Mucosa of descending colon (tissue), 3 donors: ENCODE data around the gene PDCD1. TPM values are rescaled to one million over a fixed set of nuclear protein-coding genes. Genes with fewer than 3 reads are reported as not detected.

ENCODE experiments used
- ATAC-seq: fragments of 200-7000 bp; cut with Tn5 transposase; one replicate; pipeline ENCODE4 v1.9.1; 2020; ENCODE audit warnings: mild to moderate bottlenecking, moderate library complexity
- DNase-seq, 3 donors: peaks; one replicate each; pipeline ENCODE4 v3.0.0-alpha.2; 2020
- H3K36me3 ChIP-seq: fragments of 200-600 bp; one replicate; pipeline ENCODE4 v1.8.0; 2021; ENCODE audit warnings: low read depth, mild to moderate bottlenecking
- H3K4me1 ChIP-seq: fragments of 200-600 bp; one replicate; pipeline ENCODE4 v1.8.0; 2021; ENCODE audit warnings: low read depth, mild to moderate bottlenecking
- H3K4me3 ChIP-seq: fragments of 200-600 bp; one replicate; pipeline ENCODE4 v1.8.0; 2021; ENCODE audit warnings: mild to moderate bottlenecking
- H3K9me3 ChIP-seq: fragments of 200-600 bp; one replicate; pipeline ENCODE4 v1.8.0; 2021; ENCODE audit warnings: mild to moderate bottlenecking
- CTCF ChIP-seq: fragments of 200-600 bp; IDR thresholded peaks from one replicate; pipeline ENCODE4 v1.8.0; 2022; ENCODE audit warnings: antibody characterized with exemption, mild to moderate bottlenecking
- intact Hi-C, 2 donors: fragments of 100-400 bp; cut with DNase I in 1 of 2; cut with micrococcal nuclease in 1 of 2; formaldehyde crosslinking; loops; one replicate each; pipeline versions ENCODE4 v1.11.0 to v1.11.1; 2022; cut with DNase I, micrococcal nuclease
- total RNA-seq, 3 donors: library from RNA; stranded (reverse); fragmentation: NEBNext Ultra II Directional in 2 of 3; extraction: Animal tissue kit (Norgen Biotek cat#: 25700) in 2 of 3; gene quantifications; one replicate each; pipeline versions ENCODE4 v1.2.1 to v1.2.4, GENCODE V29; 2021 to 2023
- donor health status: DM: no; HTN: no; CAD: no; lungs with moderate emphysema.
- donor health status: DM: no; HTN: no; CAD: no.
- donor health status: DM: no; HTN: yes; CAD: no.

Gene PDCD1
- total RNA-seq, 3 donors from 2014 or later: 0.13 to 0.70 TPM; not detected in 1

DNA sequence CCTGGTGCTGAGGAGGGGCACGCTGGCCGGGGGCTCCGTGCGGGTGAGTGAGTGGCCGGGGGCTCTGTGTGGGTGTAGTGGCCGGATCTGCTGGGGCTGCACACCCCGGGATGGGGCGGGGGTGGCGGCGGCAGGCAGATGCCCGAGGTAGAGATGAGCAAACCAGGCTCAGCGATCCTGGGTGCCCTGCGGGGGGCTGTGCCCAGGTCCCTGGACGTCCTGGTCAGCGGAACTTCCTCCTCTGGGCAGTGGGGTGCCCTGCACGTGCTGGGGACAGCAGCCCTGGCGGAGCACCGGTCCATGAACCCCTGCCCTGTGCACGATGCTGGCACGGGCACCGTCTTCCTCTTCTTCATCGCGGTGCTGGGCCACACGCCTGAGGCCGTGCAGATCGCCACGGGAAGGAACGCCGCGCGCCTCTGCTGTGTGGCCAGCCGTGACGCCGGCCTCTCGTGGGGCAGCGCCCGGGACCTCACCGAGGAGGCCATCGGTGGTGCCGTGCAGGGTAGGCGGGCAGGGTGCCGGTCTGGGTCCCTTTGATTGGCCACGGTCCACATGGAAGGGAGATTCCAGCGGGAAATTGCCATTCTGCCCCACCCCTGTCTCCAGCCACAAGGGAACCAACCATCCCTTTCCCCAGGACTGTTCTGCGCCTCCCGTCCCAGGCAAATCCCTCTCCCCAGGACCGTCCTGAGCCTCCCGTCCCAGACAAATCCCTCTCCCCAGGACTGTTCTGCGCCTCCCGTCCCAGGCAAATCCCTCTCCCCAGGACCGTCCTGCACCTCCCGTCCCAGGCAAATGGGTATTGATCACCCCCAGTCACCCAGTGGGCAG is 43.8 kb downstream of the PDCD1 start:
- intact Hi-C loops: no loop called here
- peak; percentile 3 to 48 (median 42) for DNase-seq

GRCh38 chr2:241814393-241814642 is 44.4 kb downstream of the PDCD1 start:
- ATAC-seq: no peak
- Histone ChIP-seq H3K36me3 (no peaks in the 10 kb centered on the region), H3K4me1 (peaks cover 18% of the 10 kb centered on the region), H3K4me3 (no peak overlapping the region), H3K9me3 (no peaks in the 10 kb centered on the region)
- no peak for TF ChIP-seq CTCF
- intact Hi-C loops: no loop called here
- DNase-seq: peak in 1 of 3 donors; percentile 45

More for the DNA sequence above, 43.8 kb downstream of the PDCD1 start:
- Histone ChIP-seq H3K4me3 (no peak overlapping the region), H3K4me1 (peaks cover 15% of the 10 kb centered on the region), H3K36me3 (no peaks in the 10 kb centered on the region), H3K9me3 (no peaks in the 10 kb centered on the region)
- ATAC-seq: peak; percentile 35
- no peak for TF ChIP-seq CTCF

GRCh38 chr2:241813644-241814392 is 44.9 kb downstream of the PDCD1 start:
- DNase-seq: no peak
- ATAC-seq: no peak
- H3K4me3 ChIP-seq: no peak overlapping the region

DNA sequence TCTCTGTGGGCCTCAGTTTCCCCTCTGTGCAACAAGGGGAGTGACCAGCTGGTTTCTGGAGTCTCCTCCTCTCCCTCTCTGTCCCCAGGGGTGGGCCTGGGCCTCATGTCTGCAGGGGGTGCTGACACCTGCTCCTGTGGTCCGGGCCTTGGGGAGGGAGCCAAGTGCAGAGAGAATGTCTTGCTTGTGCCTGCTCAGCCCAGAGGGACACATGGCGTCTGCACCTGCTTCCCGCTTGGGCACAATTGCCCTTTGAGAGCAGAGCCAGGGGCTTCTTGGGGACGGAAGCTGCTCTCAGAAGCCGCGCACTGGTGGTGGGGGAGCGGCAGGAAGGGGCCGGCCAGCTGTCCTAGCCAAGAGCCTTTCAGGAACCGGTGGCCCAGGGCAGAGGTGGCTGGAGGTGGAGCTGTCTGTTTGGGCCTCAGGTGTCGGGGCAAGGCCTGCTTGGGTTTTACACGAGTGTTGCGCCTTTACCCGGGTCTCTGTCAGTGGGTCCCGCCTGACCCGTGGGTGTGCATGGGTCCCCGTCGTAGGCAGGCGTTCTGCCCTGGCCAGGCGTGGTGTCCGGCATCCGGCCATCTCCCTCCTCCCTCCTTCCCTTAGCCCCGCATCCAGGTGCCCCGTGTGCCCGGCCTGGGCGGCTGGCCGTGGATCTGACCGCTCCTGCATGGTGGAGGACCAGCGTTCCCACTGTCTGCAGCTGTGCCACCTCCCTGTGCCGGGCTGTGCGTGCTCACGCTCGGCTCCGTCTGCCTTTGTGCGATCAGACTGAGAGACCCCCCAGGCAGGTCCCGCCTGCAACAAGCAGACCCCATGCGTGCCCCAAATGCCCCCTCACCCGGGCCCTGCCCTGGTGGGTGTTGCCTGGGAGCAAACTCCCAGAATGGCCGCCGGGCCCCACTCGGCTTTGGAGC is 45.7 kb downstream of the PDCD1 start:
- peak in 2 of 3 donors; percentile 37 to 54 for DNase-seq
- intact Hi-C loops: no loop called here
- TF ChIP-seq CTCF: no peak

More at GRCh38 chr2:241813644-241814392, 44.9 kb downstream of the PDCD1 start:
- Histone ChIP-seq H3K36me3 (no peaks in the 10 kb centered on the region), H3K9me3 (no peaks in the 10 kb centered on the region), H3K4me1 (peaks cover 19% of the 10 kb centered on the region)
- intact Hi-C loops: no loop called here
- no peak for TF ChIP-seq CTCF

DNA sequence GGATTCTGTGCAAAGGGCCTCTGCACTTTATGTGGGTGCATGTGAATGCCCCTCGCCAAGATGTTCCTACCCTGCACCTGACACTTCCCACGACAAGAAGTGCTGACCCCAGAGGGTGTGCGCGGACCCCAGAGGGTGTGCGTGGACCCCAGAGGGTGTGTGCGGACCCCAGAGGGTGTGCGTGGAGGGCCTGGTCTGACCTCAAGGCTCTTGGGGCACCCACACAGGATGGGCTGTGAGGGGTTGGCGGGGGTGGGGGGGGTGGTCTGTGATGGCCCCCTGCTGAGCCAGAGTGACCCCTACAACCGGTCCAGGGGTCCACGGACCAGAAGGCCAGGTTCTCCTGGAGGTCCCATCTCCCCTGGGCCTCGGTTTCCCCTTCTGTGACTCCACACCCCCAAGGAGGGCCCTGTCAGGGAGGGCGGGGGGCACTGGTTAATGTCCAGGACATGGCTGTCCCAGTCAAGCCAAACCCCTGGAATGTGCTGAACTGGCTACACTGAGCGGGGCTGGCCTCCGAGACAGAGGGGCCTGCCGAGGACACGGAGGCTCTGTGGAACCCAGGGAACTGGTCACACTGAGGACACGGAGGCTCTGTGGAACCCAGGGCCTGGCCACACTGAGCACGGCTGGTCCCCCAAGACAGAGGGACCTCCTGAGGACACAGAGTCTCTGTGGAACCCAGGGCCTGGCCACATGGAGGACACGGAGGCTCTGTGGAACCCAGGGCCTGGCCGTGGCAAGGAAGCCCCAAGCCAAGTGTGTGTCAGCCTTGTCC is 46.6 kb downstream of the PDCD1 start:
- intact Hi-C loops: no loop called here
- DNase-seq (peak in 1 of 3 donors; percentile 45), ATAC-seq (no peak)
- TF ChIP-seq CTCF: no peak
- Histone ChIP-seq H3K4me3 (no peak overlapping the region), H3K4me1 (peaks cover 12% of the 10 kb centered on the region), H3K9me3 (no peaks in the 10 kb centered on the region), H3K36me3 (no peaks in the 10 kb centered on the region)

More for the DNA sequence above, 45.7 kb downstream of the PDCD1 start:
- ATAC-seq: no peak
- H3K36me3 ChIP-seq: no peaks in the 10 kb centered on the region
- no peaks in the 10 kb centered on the region for H3K9me3 ChIP-seq
- peaks cover 19% of the 10 kb centered on the region for H3K4me1 ChIP-seq
- no peak overlapping the region for H3K4me3 ChIP-seq
